Activated CD8-positive, alpha-beta T cell treated with anti-CD3 and anti-CD28 coated beads for 36 hours (primary cell): ENCODE data around the gene ZCCHC10. TPM values are rescaled to one million over a fixed set of nuclear protein-coding genes. Genes with fewer than 3 reads are reported as not detected.

Source experiments
- ATAC-seq: fragments of 200-7000 bp; cut with Tn5 transposase; one replicate; pipeline ENCODE4 v1.10.0; 2021; ENCODE audit warnings: mild to moderate bottlenecking, moderate library complexity
- CTCF ChIA-PET: fragments of 350-600 bp; sonication (Branson Sonifier 250); formaldehyde crosslinking; loops from one replicate; lab custom pipeline; 2021; ENCODE audit warnings: antibody characterized with exemption; lab: Charles Lee
- POLR2A ChIA-PET: fragments of 350-600 bp; sonication (Branson Sonifier 250); formaldehyde crosslinking; loops from one replicate; lab custom pipeline; 2021; ENCODE audit warnings: antibody characterized with exemption; lab: Charles Lee
- DNase-seq: peaks from one replicate; pipeline ENCODE4 v3.0.0-alpha.2; 2020
- H3K27ac Mint-ChIP-seq: one replicate; pipeline ENCODE4 v1.8.0; 2021; ENCODE audit warnings: mild to moderate bottlenecking, mixed read lengths
- H3K27me3 Mint-ChIP-seq: one replicate; pipeline ENCODE4 v1.8.0; 2021; ENCODE audit warnings: mixed read lengths
- H3K36me3 Mint-ChIP-seq: one replicate; pipeline ENCODE4 v1.8.0; 2021; ENCODE audit warnings: low read depth, mixed read lengths
- H3K4me1 Mint-ChIP-seq: one replicate; pipeline ENCODE4 v1.8.0; 2021; ENCODE audit warnings: low read depth, mixed read lengths
- H3K4me3 Mint-ChIP-seq: one replicate; pipeline ENCODE4 v1.8.0; 2021; ENCODE audit warnings: mild to moderate bottlenecking, moderate library complexity, mixed read lengths
- H3K9me3 Mint-ChIP-seq: one replicate; pipeline ENCODE4 v1.8.0; 2021; ENCODE audit warnings: mixed read lengths
- CTCF ChIP-seq: fragments of 200-600 bp; IDR thresholded peaks from one replicate; pipeline ENCODE4 v1.8.0; 2022; ENCODE audit warnings: antibody characterized with exemption, mild to moderate bottlenecking
- intact Hi-C: fragments of 100-400 bp; cut with micrococcal nuclease; formaldehyde crosslinking; loops from one replicate; pipeline ENCODE4 v1.10.0; 2022
- total RNA-seq, 2 experiments: library from RNA; stranded (reverse); gene quantifications; one replicate each; pipeline ENCODE4 v1.2.3, GENCODE V29; 2021

The ZCCHC10 gene
- total RNA-seq, 2 experiments from 2014 or later, result 27.0 to 31.1 TPM

GRCh38 chr5:133054697-133055471 lies 28.5 kb upstream of the ZCCHC10 start:
- no peaks in the 10 kb centered on the region for H3K27me3 Mint-ChIP-seq
- no peak for ATAC-seq
- peak overlapping the region; percentile 46 for H3K27ac Mint-ChIP-seq
- peak overlapping the region; percentile 35 for H3K4me3 Mint-ChIP-seq
- peaks cover 33% of the 10 kb centered on the region for H3K36me3 Mint-ChIP-seq
- H3K9me3 Mint-ChIP-seq, result no peaks in the 10 kb centered on the region
- ChIA-PET CTCF (no interaction called here), POLR2A (interaction anchor here (1.8 kb wide), 1 partner anchor 15 kb away, joined by 7 read pairs; no protein-coding TSS in a partner anchor)
- no peak for TF ChIP-seq CTCF
- intact Hi-C loops, result no loop called here
- peaks cover 56% of the 10 kb centered on the region for H3K4me1 Mint-ChIP-seq
- no peak for DNase-seq

- Mint-ChIP-seq H3K4me3 (peak overlapping the region; percentile 86), H3K36me3 (peaks cover 37% of the 10 kb centered on the region), H3K27me3 (no peaks in the 10 kb centered on the region), H3K9me3 (no peaks in the 10 kb centered on the region), H3K4me1 (peaks cover 59% of the 10 kb centered on the region), H3K27ac (peak overlapping the region; percentile 99)
- ChIA-PET CTCF (no interaction called here), POLR2A (interaction anchor here (0.6 to 3.3 kb wide), 4 partner anchors 23 to 155 kb away, joined by 4 to 24 read pairs (median 14); partner anchors contain the start of genes AFF4 and ZCCHC10)
- ATAC-seq (no peak), DNase-seq (peak; percentile 4)
- intact Hi-C loops, result no loop called here
- TF ChIP-seq CTCF, result no peak
These were observed 27.1 kb upstream of the ZCCHC10 start for GRCh38 chr5:133053448-133053847.

GRCh38 chr5:133052317-133053175 lies 26.2 kb upstream of the ZCCHC10 start:
- intact Hi-C loops, result no loop called here
- peaks cover 33% of the 10 kb centered on the region for H3K36me3 Mint-ChIP-seq
- ChIA-PET CTCF (interaction anchor here (2.1 kb wide), 1 partner anchor 31 kb away, joined by 5 read pairs; no protein-coding TSS in a partner anchor), POLR2A (interaction anchor here (0.6 to 3.3 kb wide), 10 partner anchors 10 to 759 kb away, joined by 3 to 24 read pairs (median 4); partner anchors contain the start of genes AFF4 and ZCCHC10)
- H3K27me3 Mint-ChIP-seq, result no peaks in the 10 kb centered on the region
- H3K4me1 Mint-ChIP-seq, result peaks cover 52% of the 10 kb centered on the region
- TF ChIP-seq CTCF, result no peak
- H3K9me3 Mint-ChIP-seq, result no peaks in the 10 kb centered on the region
- ATAC-seq (no peak), DNase-seq (peak; percentile 70)
- H3K27ac Mint-ChIP-seq, result peak overlapping the region; percentile 99
- H3K4me3 Mint-ChIP-seq, result peak overlapping the region; percentile 86

- DNase-seq (peak; percentile 99), ATAC-seq (peak; percentile 90)
- Mint-ChIP-seq H3K4me1 (peaks cover 46% of the 10 kb centered on the region), H3K9me3 (no peaks in the 10 kb centered on the region), H3K27me3 (no peaks in the 10 kb centered on the region), H3K36me3 (peaks cover 31% of the 10 kb centered on the region), H3K4me3 (peak within 1 kb of the TSS; percentile 86), H3K27ac (peak within 1 kb of the TSS; percentile 99)
- intact Hi-C loops, result no loop called here
- CTCF ChIA-PET, result interaction anchor here (0.9 to 2.1 kb wide), 4 partner anchors 27 to 225 kb away, joined by 3 to 5 read pairs (median 3); no protein-coding TSS in a partner anchor
- POLR2A ChIA-PET, result interaction anchor here (0.6 to 3.3 kb wide), 14 partner anchors 11 to 1597 kb away, joined by 3 to 24 read pairs (median 3); partner anchors contain the start of genes AFF4, SEC24A and ZCCHC10
- TF ChIP-seq CTCF, result no peak
These were observed 25.4 kb upstream of the ZCCHC10 start, which contains the start of gene HSPA4 for GRCh38 chr5:133051542-133052316. Gene HSPA4, plus strand, starts transcription at chr5:133052013. Its CDS starts 238 bp downstream, at chr5:133052251.
